ENCODE results near the gene NXN. TPM values are rescaled to one million over a fixed set of nuclear protein-coding genes. Genes with fewer than 3 reads are reported as not detected.

The NXN gene
- total RNA-seq, 1 experiment from 2014 or later = 126 TPM

- in situ Hi-C loops (cut with HindIII; ENCODE audit: low pct_unique_long_range_greater_than_20kb, low sequenced_read_pairs) = no loop called here
- intact Hi-C loops (cut with micrococcal nuclease; ENCODE audit: unreplicated experiment) = no loop called here
- no peaks in the 10 kb centered on the region for H3K27me3 ChIP-seq (ENCODE audit: control insufficient read depth, insufficient read depth, low read length)
- POLR2A ChIA-PET = interaction anchor here (0.5 to 0.7 kb wide), 2 partner anchors 8 to 98 kb away, joined by 3 to 6 read pairs; no protein-coding TSS in a partner anchor
- TF ChIP-seq SIN3A (IDR thresholded peaks at IDR 0.05; ENCODE audit: borderline replicate concordance, insufficient read depth, low read depth, low read length) (no peak), CTCF (IDR thresholded peaks at IDR 0.05) (no peak), POLR2AphosphoS5 (IDR thresholded peaks at IDR 0.05; ENCODE audit: low read depth, low read length) (no peak), TCF7L2 (IDR thresholded peaks at IDR 0.05; ENCODE audit: low read depth, low read length) (no peak)
- TF ChIP-seq, protein P1, sequence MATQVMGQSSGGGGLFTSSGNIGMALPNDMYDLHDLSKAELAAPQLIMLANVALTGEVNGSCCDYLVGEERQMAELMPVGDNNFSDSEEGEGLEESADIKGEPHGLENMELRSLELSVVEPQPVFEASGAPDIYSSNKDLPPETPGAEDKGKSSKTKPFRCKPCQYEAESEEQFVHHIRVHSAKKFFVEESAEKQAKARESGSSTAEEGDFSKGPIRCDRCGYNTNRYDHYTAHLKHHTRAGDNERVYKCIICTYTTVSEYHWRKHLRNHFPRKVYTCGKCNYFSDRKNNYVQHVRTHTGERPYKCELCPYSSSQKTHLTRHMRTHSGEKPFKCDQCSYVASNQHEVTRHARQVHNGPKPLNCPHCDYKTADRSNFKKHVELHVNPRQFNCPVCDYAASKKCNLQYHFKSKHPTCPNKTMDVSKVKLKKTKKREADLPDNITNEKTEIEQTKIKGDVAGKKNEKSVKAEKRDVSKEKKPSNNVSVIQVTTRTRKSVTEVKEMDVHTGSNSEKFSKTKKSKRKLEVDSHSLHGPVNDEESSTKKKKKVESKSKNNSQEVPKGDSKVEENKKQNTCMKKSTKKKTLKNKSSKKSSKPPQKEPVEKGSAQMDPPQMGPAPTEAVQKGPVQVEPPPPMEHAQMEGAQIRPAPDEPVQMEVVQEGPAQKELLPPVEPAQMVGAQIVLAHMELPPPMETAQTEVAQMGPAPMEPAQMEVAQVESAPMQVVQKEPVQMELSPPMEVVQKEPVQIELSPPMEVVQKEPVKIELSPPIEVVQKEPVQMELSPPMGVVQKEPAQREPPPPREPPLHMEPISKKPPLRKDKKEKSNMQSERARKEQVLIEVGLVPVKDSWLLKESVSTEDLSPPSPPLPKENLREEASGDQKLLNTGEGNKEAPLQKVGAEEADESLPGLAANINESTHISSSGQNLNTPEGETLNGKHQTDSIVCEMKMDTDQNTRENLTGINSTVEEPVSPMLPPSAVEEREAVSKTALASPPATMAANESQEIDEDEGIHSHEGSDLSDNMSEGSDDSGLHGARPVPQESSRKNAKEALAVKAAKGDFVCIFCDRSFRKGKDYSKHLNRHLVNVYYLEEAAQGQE (IDR thresholded peaks at IDR 0.05; ENCODE audit: insufficient read depth in 1 of 2, low read depth in 2 of 2, low read length in 1 of 2) = no peak
- CTCF ChIA-PET = no interaction called here
- H3K36me3 ChIP-seq (ENCODE audit: control insufficient read depth, insufficient read depth, low read length) = no peaks in the 10 kb centered on the region
- no peaks in the 10 kb centered on the region for H3K9me3 ChIP-seq (ENCODE audit: control insufficient read depth, insufficient read depth, low read depth, low read length)
- ATAC-seq (peak; percentile 38; the same call in 1 of the 2 replicates), DNase-seq (ENCODE audit: low read depth, low spot score) (no peak)
- H3K4me3 ChIP-seq (ENCODE audit: low read depth in 2 of 2, low read length in 2 of 2) = no peak overlapping the region
- H3K4me1 ChIP-seq (ENCODE audit: control insufficient read depth, insufficient read depth, low read length) = peaks cover 47% of the 10 kb centered on the region
- H3K27ac ChIP-seq (ENCODE audit: low read length) = peak overlapping the region; percentile 63
- no TSS peak for BruUV-seq (replicated peaks)
Measured at GRCh38 chr17:880443-881269, 98.9 kb downstream of the NXN start.

DNA sequence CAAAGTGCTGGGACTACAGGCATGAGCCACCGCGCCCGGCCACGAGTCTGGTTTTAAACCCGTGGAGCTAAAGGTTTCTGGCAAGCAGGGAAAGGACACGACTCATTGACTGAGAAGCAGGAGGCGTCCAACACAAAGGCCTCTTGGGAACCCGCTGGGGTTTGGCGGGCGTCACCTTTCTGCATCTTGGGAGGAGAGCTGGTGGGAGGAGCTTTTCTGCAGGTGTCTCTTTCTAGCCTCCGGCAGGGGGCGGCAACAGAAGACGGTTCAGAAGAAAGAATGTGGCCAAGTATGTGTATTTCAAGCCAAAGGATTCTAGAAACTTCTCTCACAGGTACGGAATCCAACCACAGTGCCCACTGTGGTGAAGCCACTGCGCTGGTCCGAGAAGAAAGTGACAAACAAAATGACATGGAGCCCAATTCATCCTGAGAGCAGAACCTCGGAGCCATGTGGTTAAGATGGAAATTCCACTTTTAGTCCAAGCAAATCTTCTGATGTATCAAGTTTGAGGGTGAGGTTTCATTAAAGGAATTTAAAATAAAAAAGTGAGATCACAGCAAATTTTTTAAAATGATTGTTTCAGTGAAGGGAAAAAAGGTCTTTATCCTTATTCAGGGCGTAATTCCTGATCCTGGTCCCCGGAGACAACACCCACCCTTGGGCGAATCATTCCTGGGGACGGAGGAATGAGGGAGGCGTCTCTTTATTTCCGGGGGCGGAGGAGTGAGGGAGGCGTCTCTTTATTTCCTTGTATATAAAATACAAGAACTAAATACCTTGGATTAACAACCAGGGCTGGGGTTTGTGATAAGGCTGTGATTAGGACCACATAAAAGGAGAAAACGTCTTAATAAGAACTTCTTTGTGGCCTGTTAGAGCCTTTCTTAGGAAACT lies 99.8 kb downstream of the NXN start:
- H3K27me3 ChIP-seq (ENCODE audit: control insufficient read depth, insufficient read depth, low read length) = no peaks in the 10 kb centered on the region
- DNase-seq (ENCODE audit: low read depth, low spot score) = peak; percentile 30
- H3K27ac ChIP-seq (ENCODE audit: low read length) = peak overlapping the region; percentile 63
- ATAC-seq = no peak
- H3K36me3 ChIP-seq (ENCODE audit: control insufficient read depth, insufficient read depth, low read length) = no peaks in the 10 kb centered on the region
- peaks cover 46% of the 10 kb centered on the region for H3K4me1 ChIP-seq (ENCODE audit: control insufficient read depth, insufficient read depth, low read length)
- no peak overlapping the region for H3K4me3 ChIP-seq (ENCODE audit: low read depth in 2 of 2, low read length in 2 of 2)
- POLR2A ChIA-PET = interaction anchor here (0.7 kb wide), 1 partner anchor 98 kb away, joined by 3 read pairs; no protein-coding TSS in a partner anchor
- TF ChIP-seq TCF7L2 (IDR thresholded peaks at IDR 0.05; ENCODE audit: low read depth, low read length) (no peak), CTCF (IDR thresholded peaks at IDR 0.05) (no peak), SIN3A (IDR thresholded peaks at IDR 0.05; ENCODE audit: borderline replicate concordance, insufficient read depth, low read depth, low read length) (no peak), POLR2AphosphoS5 (IDR thresholded peaks at IDR 0.05; ENCODE audit: low read depth, low read length) (no peak)
- TF ChIP-seq, protein P1 (IDR thresholded peaks at IDR 0.05; ENCODE audit: insufficient read depth in 1 of 2, low read depth in 2 of 2, low read length in 1 of 2) = no peak
- intact Hi-C loops (cut with micrococcal nuclease; ENCODE audit: unreplicated experiment) (loop anchor here (10.0 kb wide), 1 partner anchor 305 kb away; no protein-coding TSS in a partner anchor), in situ Hi-C loops (cut with HindIII; ENCODE audit: low pct_unique_long_range_greater_than_20kb, low sequenced_read_pairs) (no loop called here)
- BruUV-seq (replicated peaks) = TSS peak; percentile 66
- no peaks in the 10 kb centered on the region for H3K9me3 ChIP-seq (ENCODE audit: control insufficient read depth, insufficient read depth, low read depth, low read length)
- CTCF ChIA-PET = no interaction called here

All from Panc1 (cell line).